Measurements from ENCODE around the gene CRYGD.

- no peak for TF ChIP-seq HDAC3 (IDR thresholded peaks at IDR 0.05; ENCODE audit: borderline replicate concordance, partially characterized antibody)
- TF ChIP-seq GABPB2 (CRISPR knock-in tag; conservative IDR thresholded peaks at IDR 0.05): no peak
Measured at GRCh38 chr2:208074610-208075356, 49.5 kb downstream of the CRYGD start.

Measured in K562 (cell line).